PC-3 (cell line): ENCODE measurements around the gene CDKN2AIP.

ENCODE experiments used
- CTCF ChIP-seq: fragments of 300-600 bp; sonication (generic); conservative IDR thresholded peaks from 2 replicates; pipeline ENCODE4 v1.5.1; 2017; ENCODE audit warnings: antibody characterized with exemption, low read depth, mild to moderate bottlenecking, low read length
- EZH2phosphoT487 ChIP-seq: fragments of 300-600 bp; sonication (generic); IDR thresholded peaks from 2 replicates; pipeline ENCODE4 v1.6.1; 2018; ENCODE audit warnings: mild to moderate bottlenecking, antibody characterized with exemption, low read length, borderline replicate concordance

- no peak for TF ChIP-seq CTCF
- no peak for TF ChIP-seq EZH2phosphoT487
These were observed 12.8 kb upstream of the CDKN2AIP start for GRCh38 chr4:183431614-183432013.
